C4-2B (cell line): ENCODE results near the gene PODNL1.

Source experiments
- H3K27ac ChIP-seq: fragments of 450-650 bp; 2 replicates; pipeline ENCODE4 v1.5.1; 2017
- CTCF ChIP-seq: fragments of 450-650 bp; conservative IDR thresholded peaks from 2 replicates; pipeline ENCODE4 v1.5.1; 2017; ENCODE audit warnings: mild to moderate bottlenecking
- ZFX ChIP-seq: fragments of 450-650 bp; IDR thresholded peaks from 2 replicates; pipeline ENCODE4 v1.6.1; 2017

PODNL1 gene

GRCh38 chr19:13959962-13960862 lies 22.0 kb upstream of the PODNL1 start:
- H3K27ac ChIP-seq: no peak overlapping the region
- TF ChIP-seq ZFX (no peak), CTCF (no peak)

- H3K27ac ChIP-seq: no peak overlapping the region
- TF ChIP-seq CTCF (no peak), ZFX (no peak)
These were observed 21.1 kb upstream of the PODNL1 start for GRCh38 chr19:13959141-13959961.

GRCh38 chr19:13958043-13958442 lies 19.8 kb upstream of the PODNL1 start:
- TF ChIP-seq ZFX: no peak
- TF ChIP-seq CTCF: no peak

DNA sequence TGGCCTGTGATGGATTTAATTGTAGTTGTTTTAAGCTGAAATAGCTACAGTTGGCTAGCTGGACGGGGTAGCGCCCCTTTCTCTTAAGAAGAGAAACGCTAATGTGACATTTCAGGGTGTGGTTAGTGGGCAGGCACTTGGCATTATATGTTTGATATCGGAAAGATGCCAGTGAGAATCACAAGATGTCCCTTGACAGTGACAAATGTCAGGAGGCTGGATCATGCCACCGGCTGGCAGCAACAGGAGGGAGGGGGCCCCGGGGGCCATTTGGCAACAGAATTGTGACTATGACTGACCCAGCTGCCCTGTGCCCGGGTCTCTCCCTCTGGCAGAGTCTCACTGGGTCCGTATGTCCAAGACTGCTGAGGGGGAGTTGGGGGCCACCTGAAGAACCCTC lies 18.8 kb upstream of the PODNL1 start:
- TF ChIP-seq CTCF (no peak), ZFX (no peak)

More at GRCh38 chr19:13958043-13958442, 19.8 kb upstream of the PODNL1 start:
- no peak overlapping the region for H3K27ac ChIP-seq

GRCh38 chr19:13956365-13956744 lies 18.1 kb upstream of the PODNL1 start:
- H3K27ac ChIP-seq: no peak overlapping the region
- TF ChIP-seq ZFX (no peak), CTCF (no peak)

More for the DNA sequence above, 18.8 kb upstream of the PODNL1 start:
- no peak overlapping the region for H3K27ac ChIP-seq

DNA sequence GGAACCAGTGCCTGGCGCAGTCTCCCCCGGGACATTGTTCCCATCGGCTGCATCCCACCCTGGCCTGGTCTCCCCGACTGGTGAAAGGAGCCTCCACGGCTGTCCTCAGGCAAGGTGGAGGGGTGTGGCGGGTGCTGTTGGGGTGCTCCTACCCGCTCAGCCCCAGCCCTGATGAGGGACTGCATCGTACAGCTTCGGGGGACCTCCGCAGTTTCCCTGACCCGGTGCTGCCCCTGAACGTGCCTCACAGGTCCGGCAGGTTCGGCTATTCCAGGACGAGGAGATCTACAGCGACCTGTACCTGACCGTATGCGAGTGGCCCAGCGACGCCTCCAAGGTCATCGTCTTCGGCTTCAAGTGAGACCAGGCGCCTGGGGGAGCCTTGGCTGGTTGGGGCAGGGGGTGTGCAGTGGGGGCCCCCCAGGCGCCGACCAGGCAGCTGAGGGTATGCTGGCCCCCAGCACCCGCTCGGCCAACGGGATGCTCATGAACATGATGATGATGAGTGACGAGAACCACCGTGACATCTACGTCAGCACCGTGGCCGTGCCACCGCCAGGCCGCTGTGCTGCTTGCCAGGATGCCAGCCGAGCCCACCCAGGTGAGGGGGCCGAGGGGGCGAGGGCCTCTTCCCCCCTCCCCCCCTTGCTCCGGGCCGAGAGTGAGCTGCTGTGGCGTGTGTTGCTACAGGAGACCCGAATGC lies 17.6 kb upstream of the PODNL1 start:
- TF ChIP-seq ZFX: no peak
- TF ChIP-seq CTCF: no peak
- H3K27ac ChIP-seq: no peak overlapping the region
